Activated CD8-positive, alpha-beta memory T cell treated with anti-CD3 and anti-CD28 coated beads for 48 hours (primary cell): Measurements from ENCODE around the gene PLEKHA6.
"Not testable (repeated sequence)": the region's sequence is repeated elsewhere in the genome, so short reads cannot be mapped to it uniquely, and the experiment has no call there.

Experiments used
- DNase-seq, 3 experiments: peaks; one replicate each; pipeline ENCODE4 v3.0.0-alpha.2; 2020; ENCODE audit warnings: low read depth in 2 of 3, low spot score in 2 of 3

PLEKHA6 gene

DNA sequence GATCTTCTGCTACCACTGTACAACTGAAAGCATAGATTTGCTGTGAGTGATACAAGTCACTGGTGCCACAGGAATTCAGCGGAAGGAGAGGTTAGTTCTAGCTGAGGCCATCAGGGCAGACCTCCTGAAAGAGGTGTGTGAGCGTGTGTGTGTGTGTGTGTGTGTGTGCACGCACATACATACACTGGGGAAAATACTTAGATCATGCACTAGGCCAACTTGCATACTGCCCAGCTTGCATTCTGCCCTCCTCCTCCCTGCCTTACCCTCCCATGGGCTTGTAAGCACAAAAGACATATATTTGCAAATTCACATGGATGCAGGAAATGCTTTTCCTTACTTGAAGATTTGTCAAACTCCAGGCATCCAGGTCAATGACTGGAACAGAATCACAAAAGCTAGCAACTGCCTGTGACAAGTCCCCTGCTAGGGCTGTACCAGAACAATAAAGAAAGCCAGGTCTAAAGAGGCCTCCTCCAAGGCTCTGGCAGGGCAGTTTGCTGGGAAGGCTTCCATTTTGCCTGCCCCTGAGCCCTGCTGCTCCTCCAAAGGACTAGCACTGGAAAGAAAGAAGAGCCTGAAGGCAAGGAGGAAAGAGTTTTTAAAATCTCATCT lies 23.2 kb downstream of the PLEKHA6 start:
- no peak for DNase-seq

DNA sequence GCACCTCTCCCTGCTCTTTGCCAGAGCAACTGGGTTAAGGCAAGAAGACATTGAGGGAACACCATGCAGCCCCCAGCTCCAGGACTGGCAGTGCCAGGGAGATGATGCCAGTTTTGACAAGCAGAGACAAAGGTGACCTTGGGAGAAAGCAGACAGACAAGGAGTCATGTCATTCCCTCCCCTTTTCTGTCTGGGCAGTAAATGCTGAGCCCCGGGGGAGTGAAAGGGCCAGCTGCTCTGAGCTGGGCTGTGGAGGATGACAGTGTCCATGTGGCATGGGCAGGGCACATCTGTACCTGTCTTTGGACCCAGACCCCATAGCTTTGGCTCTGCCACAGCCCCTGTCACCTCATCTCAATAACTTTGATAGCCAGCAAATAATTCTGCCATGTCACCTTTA lies 24.2 kb downstream of the PLEKHA6 start:
- DNase-seq: no peak

DNA sequence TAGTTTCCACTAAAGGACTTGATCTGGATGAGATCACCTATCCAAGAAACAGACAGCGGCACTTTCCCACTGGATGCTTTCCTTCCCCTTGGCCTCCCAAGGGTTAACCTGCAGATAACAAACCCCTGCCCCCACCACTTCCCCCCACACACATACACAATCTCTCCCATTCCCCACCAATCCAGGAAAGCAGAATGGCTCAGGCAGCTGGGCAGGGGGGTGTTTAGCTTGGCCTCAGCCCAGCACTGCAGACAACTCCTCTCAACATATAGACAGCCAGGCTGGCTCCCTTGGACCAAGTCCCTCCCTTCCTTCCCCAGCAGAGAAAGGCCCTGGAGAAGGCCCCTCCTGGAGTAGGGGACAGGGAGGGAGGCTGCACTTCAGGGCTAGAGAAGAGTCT lies 24.6 kb downstream of the PLEKHA6 start:
- DNase-seq: no peak

DNA sequence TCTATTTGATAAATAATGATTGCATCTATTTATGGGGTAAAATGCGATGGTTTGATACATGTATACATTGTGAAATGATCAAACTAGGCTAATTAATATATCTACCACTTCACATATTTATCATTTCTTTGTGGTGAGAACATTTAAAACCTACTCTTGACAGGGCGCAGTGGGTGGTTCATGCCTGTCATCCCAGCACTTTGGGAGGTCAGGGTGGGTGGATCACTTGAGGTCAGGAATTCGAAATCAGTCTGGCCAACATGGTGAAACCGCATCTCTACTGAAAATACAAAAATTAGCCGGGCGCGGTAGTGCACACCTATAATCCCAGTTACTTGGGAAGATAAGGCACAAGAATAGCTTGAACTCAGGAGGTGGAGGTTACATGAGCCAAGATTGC lies 25.3 kb downstream of the PLEKHA6 start:
- no peak for DNase-seq

DNA sequence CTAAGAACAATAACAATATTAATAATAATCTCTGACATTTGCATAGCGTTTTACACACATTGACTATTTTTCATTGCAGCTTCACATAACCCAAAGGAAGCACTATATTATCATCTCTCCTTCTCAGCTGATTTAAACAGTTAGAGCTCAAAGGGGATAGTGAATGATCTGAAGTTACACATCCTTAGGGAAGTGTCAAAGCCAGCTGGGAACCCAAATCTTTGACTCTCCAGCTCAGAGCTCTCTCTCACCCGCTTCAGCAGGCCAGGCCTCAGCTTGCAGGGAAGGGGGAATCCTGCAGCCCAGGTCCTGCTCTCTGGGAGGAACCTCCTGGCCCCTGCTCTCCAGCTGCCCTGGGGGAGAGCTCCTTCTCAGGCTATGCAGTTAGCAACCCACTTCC lies 26.3 kb downstream of the PLEKHA6 start:
- no peak for DNase-seq

DNA sequence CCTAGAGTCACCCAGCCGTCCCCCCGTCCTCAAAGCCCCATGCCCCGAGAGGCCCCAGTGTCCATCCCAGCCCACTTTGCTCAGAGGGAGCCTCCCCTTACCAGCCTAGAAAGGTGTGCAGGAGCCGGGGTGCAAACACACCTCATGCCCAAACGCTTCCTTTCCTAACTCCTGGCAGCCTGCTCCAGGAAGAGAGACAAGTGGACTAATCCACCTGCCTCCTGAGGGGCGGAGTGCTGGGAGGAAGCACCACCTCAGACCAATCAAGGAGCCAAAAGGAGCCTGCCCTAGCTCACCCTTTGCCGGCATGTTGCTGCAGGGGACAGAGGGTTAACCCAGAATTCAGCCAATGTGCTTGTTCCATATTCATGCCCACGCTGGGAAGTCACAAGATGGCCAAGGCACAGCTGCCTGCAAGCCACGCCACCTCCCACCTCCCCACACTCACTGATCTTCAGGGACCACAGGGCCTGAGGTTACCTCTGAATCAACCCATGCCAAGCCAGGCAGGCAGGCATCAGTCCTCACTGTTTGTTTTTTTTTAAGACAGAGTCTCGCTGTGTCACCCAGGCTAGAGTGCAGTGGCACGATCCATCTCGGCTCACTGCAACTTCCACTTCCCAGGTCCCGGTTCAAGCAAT lies 27.8 kb downstream of the PLEKHA6 start:
- DNase-seq: no peak

DNA sequence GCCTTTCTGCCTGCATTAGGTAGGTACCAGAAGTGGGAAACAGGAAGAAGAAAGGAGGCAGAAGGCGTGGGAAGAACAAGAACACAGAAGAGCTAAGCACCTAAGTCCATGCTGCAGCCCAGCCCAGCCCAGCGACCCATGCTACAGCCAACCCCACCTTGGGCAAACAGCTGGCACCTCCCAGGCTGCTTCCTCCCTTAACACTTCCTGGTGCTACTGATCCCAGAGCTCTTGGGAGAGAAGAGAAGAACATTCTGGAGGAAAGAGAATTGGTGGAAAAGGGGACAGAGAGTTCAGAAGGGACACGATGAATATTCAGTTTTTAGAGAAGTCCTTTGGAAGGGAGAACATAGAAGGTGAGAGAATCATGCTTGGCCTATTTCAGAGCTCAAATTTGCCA lies 28.5 kb downstream of the PLEKHA6 start:
- no peak for DNase-seq

DNA sequence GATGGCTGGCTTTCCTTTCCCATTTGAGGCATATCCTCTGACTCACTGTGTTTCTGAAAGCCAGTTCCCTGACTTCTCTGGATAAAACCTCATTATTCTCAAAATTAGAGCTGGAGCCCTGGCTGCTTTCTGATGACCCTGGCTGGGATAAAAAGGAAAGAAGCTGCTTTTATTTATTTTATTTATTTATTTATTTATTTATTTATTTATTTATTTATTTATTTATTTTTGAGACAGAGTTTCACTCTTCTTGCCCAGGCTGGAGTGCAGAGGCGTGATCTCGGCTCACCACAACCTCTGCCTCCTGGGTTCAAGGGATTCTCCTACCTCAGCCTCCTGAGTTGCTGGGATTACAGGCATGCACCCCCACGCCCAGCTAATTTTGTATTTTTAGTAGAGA lies 31.9 kb downstream of the PLEKHA6 start:
- not testable (repeated sequence) for DNase-seq

DNA sequence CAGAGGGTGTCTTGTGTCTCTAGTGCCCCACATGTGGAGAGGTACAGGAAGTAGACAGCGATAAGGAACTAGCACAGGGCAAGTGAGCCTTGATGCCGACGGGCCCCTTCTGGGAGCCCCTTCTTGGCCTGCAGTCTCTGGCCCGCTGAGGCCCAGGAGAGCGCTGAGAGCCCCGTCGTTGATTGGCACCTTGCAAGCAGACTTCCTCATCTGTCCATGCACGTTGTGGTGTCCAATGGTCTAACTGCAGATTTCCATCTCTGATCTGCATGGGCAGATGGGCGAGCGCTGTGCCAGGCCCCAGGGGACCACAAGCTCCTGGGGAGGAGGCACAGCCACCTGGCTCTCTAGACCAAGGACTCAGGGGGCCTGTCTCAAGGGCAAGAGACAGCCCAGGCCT lies 32.4 kb downstream of the PLEKHA6 start:
- DNase-seq: no peak

DNA sequence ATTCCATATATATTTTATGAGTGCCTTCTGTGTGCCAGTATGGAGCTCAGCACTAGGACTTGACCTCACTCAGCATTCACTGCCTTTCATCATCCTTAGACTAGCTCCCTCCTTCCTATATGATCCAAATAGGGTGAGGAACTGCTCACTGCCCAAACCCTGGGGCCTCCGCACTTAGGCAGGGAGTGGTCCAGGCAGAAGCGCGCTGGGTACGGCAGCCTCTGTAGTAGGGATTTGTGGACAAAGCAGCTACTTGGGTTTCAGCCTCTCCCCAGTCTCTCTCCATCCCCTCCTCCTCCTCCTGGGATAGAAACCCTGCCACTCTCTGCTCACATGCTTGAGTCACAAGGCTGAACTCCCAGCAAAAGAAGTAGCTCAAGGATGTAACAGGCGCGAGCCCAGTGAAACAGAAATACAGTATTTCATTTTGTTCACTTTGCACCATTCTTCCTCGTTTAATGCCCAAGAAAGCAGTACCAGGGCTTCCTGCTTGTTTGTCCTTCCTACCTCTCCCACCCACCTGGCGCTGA lies 32.9 kb downstream of the PLEKHA6 start:
- DNase-seq: no peak

DNA sequence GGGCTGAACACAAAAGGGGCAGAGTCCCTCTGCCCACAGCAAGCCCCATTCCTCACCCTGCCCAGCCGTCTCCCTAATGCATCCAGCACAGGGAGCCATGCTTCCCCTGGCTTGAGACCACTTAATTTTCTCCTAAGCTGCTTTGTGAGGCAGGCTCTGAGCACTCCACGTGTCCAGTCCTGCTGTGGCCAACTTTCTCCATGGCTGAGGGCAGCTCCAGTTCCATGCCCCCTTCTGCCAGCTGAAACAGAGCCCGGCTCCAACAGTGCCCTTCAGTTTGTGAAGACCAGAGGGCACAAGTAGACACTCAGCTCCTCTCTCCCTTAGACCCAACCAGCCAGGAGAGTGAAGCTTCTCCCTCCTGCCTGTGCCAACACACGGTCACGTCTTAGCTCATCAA lies 33.8 kb downstream of the PLEKHA6 start:
- no peak for DNase-seq

DNA sequence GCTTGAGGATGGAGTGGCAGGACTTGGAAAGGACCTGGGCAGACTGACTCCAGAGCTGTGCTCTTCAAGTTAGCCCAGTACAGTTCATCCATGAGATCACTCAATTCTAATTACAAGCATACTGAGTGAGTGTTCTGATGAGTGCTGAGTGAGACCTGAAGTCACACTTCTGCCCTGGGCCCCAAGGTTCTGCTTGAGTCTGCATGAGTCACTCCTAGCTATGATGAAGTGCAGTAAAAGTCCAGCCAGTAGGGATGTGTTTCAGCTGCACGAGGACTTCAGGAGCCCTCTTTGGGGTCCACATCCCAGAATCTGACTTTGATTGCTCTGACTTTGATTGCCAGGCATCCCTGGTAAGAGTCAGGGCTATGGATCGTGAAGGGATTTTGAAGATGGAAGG lies 35.8 kb downstream of the PLEKHA6 start:
- DNase-seq: peak in 2 of 3 experiments; percentile 4 to 38

DNA sequence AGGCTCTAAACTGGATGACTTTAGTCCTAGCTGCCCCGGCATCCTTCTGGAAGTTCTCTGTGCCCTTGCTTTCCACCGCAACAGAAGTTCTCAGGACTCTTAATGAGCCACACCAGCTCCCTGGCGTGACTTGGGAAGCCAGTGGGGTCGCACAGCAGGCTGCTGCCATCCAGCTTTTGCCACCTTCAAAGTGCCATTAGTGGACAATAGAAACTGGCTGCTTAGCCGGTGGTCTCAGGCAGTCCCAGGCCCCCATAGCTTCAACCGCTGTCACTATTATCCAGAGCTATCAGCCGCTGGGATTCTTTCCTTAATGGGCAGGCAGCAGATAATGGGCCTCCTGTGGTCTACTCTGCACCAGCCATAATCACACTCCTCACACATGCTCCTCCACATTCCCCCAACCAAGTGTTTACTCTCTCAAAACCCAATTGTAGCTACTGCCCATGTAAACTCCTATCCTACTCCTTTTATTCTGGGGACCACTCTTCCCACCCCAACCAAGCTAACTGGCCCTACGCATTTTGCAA lies 37.3 kb downstream of the PLEKHA6 start:
- no peak for DNase-seq

DNA sequence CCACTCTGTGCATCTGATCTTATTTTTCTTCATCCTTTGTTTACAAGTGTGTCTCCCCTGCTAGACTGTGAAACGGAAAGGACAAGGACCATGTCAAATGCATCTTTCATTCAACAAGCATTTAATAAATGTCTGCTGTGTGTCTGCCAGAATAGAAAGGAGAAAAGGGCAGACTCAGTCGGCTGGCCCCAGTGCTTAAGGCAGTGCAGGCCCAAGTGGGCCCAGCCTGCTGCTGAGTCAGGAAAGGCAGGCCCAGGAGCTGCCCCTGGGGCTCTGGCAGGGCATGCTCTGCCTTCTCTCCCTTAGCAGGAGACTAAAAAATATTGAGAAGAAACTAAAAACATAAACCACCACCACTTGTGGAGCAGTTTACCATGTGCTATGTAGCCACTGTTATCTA lies 38.1 kb downstream of the PLEKHA6 start:
- DNase-seq: no peak

DNA sequence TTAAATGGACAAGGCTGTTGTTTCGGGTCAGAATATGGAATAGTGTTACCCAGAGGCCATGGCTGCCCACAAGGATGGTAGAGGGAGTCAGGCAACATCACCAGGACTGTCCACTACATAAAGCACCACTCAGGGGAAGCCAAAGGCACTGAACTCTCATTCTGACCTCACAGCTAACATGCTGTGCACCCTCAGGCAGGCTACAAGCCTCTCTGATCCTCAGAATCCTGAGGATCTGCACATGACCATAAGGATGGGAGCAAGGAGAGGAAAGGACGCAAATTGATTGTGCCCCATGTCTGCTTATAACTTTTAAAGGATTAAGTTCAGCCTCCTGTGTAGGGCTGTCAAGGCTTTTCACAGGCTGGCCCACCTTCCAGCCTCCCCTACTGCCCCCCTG lies 38.7 kb downstream of the PLEKHA6 start:
- DNase-seq: no peak

DNA sequence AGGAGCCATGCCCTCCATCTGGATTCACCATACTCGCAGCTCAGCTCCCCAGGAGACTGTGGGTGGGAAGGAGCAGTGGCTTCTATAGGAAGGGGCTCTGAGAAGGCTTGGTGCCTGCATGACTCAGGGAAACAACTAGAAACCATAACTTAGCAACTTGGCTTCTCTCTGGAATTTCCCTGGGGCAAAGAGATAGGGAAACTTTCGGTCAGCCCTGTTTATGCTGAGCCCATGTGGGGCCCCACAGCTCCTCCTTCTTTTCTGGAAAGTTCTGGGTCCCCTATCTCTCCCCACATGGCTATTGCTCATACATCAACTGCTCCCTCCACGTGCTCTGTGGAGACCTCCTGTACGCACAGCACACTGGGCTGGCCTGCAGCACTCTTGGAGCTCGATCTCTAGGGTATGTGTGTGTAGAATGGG lies 39.3 kb downstream of the PLEKHA6 start:
- DNase-seq: no peak

DNA sequence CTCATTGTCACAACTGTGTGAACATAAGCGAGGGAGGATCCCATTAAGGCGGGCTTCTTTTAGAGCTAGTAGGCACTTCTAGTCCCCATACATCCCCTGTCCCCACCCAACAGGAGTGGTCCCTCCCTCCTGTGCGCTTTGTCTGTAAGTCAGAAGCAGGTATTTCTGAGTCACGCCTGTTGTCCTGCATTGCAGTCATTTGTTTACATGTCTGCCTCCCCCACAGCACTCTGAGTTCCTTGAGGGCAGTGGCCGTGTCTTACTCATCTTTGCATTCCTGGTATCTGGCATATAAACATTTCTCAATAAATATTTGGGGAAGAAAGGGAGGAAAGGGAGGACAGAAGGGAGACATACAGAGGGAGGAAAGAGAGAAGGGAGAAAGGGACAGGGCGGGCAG lies 40.3 kb downstream of the PLEKHA6 start:
- no peak for DNase-seq

DNA sequence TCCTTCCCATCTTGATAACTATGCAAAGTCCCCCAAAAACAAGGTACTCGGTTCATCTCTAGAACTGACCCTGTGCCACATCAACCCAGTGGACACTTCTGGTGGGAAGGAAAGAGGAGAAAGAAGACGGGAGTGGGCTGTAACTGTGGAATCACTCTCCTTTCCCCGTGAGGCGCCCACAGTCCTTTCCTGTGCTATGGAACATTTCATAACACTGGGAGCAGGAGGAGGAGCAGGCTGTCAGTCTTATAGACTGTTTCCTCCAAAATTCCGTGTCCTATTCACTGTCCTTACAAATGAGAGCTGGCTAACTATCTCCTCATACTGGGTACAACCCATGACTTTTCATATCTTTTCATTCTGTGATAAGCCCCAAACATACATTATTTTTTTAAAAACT lies 40.7 kb downstream of the PLEKHA6 start:
- no peak for DNase-seq

DNA sequence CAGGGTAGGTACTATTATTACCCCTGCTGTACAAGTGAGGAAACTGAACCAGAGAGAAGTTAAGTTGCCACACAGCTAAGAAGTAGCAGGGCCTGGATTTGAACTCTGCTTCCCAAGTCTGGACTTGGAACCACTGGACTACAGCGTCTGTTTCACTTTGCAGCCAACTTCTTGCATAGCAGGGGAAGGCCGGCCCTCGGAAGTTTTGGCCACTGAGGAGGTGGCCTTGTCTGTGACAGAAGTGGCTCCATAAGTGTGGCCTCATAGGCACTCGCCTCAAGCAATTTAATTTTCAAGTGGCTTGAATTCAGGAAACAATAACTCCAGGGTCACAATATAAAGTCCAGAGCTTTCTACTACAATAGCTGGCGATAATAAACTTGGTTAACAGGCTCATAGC lies 41.4 kb downstream of the PLEKHA6 start:
- DNase-seq: no peak

DNA sequence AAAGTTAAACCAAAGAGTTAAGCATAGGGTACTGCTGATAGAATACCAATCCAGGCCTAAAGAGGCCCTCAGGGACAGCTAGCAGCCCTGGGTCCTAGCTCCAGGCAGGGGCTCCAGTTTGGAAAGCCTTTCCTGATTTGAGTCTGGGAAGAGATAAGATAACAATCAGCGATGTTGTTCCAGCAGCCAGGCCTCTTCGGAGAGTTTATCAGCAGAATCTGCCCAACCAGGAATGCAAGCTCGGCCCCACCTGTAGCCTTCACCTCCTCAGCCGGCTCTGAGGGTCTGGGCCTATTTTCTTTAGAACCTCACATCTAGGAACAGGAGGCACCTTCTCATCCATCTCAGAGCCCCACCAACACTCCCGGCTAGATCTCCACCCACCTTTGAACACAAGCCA lies 42.6 kb downstream of the PLEKHA6 start:
- no peak for DNase-seq

DNA sequence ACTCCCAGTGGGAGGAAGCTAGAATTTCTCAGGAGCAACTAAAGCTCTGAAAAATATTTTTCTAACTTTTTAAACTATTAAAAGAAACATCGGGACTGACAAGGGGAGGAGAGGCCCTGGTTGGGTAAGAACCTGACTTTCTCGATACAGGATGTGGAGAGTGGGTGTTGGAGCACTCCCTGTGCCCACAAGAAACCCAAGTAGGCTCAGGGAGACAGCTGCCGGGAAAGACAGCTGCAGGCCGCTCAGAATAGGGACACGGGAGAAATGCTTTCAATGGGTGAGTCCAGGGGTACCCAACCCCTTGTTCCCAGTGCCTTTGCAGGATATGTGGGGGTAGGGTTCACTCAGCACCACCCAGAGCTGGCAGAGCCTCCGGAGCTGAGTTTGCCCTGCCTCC lies 43.6 kb downstream of the PLEKHA6 start:
- DNase-seq: no peak

DNA sequence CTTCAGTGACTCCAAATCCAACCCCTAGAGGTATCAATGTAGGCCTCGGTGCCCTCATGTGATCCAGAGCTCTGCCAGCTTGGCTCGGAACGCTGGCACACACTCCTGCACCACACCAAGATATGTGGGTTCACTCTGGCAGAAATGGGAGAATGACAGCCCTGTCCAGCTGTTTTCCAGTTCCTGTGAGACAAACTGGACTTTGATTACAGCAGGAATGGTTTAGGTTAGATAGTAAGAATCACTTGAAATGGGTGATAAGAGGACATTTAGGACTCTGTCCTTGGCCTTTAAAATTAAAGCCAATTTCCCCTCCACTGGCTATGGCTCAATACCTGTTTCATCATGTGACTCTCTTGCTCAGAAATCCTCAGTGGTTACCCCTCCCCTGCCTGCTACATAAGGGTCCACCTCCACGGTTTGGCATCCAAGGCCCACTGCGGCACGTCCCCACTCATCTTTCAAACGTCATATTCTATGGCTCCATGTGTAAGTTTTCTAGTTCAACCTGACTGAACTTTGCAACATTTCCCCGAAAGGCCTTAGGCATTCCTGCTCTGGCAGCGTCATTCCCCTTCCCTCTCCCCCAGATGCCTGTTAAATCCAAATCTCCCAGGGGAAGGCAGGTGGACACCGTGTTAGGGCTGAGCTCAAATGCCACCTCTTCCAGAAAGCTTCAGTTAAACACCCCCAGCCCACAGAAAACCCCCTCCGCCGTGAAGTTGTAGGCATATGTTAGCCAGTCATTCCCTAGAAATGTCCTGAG lies 44.7 kb downstream of the PLEKHA6 start:
- no peak for DNase-seq
